HG03460 (cell line): ENCODE measurements around the gene SIRPB2.

Experiments used
- ATAC-seq: cut with Tn5 transposase; IDR thresholded peaks from one replicate; pipeline ENCODE4 v1.9.1; 2021; ENCODE audit not compliant: unreplicated experiment

SIRPB2 gene

DNA sequence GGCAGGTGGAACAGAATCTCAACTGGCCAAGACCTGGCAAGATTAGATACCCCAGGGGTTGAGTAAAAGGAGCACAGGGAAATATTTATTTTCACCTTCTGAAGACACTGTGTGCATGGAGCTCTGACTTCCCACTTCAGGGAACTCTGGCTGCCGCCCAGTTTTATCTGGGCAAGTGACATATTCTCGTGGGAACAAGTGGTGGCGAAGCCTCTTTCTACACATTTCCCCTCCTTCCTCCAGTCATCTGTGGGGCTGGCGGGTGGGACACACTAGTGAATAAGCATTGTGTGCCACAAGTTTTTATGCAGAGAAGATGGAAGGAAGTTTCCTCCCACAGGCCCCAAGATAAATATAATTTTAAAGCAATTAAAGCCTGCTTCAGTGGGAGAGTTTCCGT is 48.1 kb downstream of the SIRPB2 start:
- ATAC-seq: no peak

- ATAC-seq: no peak
Measured at GRCh38 chr20:1442304-1442703, 48.9 kb downstream of the SIRPB2 start.

DNA sequence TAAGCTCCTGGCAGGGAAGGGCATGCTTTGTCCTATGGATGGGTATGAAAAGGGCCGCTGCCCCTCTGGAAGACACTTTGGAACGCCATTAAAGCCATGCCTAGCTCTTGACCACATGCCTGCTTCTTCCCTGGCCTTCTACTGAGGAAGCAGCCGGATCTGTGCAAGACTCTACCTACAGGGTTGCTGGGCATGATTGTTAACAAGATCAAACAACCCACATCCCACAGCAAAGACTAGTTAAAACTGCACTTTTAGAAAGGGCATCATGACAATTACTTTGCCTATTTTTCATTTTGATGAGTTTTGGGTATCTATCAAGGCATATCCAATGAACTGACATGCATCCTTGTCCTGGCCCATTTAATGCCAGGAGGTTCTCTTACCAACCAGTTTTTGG is 50.1 kb downstream of the SIRPB2 start:
- no peak for ATAC-seq

DNA sequence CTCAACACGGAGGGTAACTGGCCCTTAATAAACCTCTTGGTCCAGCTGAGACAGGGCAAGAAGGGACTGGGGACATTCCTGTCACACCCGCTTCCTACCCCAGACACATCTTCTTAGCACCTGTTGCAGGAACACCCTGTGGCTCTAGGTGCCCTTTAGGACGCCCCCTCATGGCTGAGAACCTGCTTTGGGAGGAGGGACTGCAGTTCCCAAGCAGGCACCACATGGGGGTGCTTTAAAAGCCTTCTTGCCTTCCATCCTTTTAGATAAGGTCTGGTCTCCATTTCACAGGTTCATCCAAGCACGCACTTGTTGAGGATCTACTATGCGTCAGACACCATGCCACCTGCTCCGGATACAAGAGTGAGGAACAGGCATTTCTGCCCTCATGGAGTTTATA is 51.2 kb downstream of the SIRPB2 start:
- ATAC-seq: no peak

DNA sequence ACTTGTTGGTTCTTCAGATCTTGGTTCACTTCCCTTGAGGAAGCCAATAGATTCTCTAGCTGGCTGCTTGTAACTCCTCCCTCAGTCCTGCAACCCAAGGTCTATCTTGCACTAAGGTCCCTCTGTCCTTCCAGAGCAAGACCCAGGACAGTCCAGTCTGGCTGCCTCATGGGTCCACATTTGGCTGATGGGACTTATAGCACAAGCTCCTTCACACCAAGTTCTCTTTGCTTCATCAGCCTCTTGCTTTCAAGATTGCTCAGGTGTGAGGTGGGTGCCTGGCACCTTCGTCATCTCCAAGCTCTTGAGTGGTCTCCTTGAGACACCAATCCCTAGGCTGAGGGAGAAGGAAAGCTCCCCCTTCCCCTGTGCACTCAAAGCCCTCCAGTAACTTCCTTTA is 52.9 kb downstream of the SIRPB2 start:
- ATAC-seq: no peak

GRCh38 chr20:1437235-1437904 is 53.9 kb downstream of the SIRPB2 start:
- no peak for ATAC-seq

DNA sequence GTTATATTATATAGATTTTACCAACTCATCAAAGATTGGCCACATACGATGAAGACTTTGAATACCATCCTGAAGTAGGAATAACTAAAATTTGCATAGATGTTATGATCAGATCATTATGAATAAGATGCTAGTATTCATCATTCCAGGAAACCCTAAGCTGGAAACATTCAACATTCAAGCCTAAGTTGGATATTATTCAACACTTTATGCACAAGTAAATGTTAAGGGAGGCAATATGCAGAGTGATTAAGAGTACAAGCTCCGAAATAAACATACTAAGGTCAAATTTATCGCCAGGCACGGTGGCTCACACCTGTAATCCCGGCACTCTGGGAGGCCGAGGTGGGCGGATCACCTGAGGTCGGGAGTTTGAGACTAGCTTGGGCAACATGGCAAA is 55.0 kb downstream of the SIRPB2 start:
- ATAC-seq: no peak

DNA sequence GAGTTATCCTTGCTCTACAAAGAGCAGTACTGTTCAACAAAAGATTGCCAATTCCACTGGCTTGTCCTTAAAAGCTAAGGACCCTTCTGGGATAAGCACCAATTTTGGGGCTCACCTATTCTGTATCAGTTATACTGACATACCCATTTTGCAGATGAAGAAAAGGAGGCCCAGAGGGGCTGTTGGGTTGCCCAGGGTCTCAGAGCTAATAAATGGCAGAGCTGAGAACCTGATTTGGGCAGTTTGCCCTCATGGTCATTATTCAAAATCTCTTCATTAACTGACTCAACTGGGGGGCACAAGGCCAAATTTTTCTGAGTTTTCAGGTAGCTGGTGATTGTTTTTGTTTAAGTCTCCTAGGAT is 55.9 kb downstream of the SIRPB2 start:
- no peak for ATAC-seq

GRCh38 chr20:1434571-1435336 is 56.5 kb downstream of the SIRPB2 start:
- ATAC-seq: peak; percentile 92

DNA sequence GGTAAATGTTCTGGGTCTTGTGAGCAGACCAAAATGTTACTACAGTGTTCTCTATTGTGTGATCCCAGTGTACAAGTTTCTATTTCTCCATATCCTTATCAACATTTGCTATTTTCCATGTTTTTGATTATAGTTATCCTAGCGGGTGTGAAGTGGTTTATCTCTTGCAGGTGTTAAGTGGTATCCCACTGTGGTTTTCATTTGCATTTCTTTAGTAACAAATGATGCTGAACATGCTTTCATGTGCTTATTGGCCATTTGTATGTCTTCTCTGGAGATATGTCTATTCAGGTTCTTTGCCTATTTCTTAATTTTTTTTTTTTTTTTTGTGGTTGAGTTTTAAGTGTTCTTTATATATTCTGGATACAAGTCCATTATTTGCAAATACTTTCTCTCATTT is 60.1 kb downstream of the SIRPB2 start:
- ATAC-seq: no peak

DNA sequence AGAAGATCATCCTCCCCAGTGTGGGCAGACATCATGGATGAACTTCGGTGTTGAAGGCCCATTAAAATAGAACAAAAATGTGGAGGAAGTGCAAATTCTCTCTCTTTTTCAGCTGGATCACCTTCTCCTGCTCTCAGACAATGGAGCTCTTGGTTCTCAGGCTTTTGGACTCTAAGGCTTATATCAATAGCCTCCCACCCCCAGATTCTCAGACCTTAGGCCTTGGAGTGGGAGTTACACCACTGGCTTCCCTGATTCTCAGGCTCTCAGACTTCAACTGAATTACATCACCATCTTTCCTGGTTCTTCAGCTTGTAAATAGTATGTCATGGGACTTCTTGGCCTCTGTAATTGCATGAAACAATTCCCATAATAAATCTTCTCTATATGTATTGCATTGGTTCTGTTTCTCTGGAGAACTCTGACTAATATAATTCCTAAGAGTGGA is 61.2 kb downstream of the SIRPB2 start:
- no peak for ATAC-seq

DNA sequence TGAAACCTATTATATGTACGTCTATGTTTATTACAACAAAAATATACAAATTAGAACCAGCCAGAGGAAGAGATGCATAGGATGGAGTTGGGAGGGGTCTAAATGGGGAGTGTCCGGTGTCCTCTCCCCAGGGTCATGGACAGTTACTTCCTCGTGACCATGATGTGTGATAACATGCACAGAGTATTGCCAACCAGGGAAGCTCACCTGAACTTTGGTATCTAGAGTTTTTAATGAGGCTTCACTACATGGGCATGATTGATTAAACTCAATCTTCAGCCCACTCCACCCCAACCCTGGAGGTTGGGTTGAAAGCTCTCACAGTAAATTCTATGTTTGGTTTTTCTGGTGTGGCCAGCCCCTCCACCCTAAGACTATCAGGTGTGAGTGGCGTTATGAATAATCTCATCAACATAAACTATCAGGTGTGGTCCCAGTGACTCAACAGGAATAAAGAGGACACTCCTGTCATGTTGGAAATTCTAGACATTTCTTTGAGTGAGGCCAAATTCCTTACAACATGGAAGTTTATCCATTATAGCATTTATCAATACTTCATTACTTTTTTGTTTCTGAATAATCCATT is 62.0 kb downstream of the SIRPB2 start:
- ATAC-seq: no peak

DNA sequence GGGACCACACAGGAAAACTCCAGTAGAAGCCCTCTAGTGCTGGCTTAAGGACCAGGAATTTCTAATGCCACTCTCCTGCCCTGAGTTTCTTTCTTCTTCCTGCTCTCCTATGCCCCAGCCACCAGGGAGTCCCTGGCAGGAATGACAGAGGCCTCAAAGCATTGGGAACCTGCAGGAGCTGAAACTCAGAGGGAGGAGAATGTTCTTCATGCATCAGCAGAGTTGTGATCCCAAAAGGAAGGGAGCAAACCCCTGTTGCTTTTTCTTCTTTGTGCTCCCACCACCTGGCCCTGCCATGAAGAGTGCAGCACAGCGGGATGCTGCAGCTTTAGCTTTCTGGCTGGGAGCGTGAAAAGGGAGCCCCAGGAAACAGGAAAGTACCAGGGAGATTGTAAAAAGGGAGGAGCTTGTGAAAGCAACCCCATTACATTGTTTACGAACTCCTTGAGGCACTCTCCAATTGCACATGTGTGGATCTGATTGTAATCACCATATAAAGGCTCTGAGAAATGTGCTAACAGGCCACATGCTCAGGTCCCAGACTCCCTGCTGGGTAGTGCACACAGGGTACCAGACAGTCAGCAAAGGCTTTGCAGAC is 63.7 kb downstream of the SIRPB2 start:
- no peak for ATAC-seq

DNA sequence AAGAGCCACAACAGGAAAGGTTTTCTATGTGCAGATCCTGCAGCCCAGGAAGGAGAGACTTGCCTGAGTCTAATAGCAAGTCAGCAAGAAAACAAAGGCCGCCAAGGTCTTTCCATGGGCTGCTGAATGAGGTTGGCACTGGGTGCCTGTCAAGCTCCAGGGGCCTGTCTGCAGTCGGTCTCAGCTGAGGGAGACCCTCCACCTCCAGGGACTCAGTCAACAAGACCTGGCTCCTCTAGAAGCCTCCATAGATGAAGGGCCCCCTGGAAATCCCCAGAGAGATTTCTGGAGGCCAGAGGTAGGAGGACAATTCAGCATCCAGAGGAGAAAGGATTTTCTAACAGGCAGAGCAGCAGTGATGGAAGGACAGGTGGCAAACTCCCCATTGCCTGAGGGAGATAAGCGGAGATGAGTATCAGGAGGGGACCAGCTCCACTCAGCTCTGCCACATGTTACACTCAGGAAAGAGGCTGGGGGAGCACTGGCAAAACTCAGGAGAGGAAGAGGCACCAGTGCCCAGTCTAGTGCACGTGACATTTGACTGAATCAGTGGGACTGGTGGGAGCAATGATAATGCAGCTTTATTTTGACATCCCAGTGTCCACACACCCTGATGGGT is 64.9 kb downstream of the SIRPB2 start:
- no peak for ATAC-seq
